ENCODE measurements around the gene FRMD4A.

The FRMD4A gene

DNA sequence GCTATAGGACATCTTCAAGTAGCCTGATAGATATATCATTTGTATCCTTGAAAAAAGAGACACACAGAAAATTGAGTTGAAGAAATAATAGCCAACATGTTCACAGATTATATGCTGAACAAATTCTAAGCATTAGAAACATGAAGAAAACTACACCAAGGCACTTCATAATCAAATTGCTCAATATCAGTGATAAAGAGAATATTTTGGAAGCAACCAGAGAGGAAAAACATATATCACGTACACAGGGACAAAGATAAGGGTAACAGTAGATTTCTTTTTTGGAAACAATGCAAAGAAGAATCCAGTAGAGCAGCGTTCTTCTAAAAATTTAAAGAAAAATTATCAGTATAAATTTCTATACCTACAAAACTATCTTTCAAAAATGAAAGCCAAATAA, 6.0 kb upstream of the FRMD4A start:
- no peak for DNase-seq

DNA sequence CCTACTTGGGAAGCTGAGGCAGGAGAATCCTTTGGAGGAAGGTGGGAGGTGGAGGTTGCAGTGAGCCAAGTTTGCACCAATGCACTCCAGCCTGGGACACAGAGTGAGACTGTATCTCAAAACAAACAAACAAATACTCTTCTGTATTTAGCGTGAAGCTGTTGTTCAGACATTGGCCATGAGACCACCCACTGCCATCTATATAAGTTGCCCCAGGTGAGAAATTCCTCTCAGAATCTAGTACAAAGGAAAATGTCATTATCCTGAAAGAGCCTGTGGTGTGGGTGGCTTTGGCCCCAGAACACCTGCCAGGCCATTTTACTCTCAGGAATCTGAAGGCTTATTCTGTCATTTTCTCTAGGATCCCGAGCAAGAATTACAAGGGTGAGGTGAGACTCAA, 4.0 kb upstream of the FRMD4A start:
- no peak for DNase-seq

DNA sequence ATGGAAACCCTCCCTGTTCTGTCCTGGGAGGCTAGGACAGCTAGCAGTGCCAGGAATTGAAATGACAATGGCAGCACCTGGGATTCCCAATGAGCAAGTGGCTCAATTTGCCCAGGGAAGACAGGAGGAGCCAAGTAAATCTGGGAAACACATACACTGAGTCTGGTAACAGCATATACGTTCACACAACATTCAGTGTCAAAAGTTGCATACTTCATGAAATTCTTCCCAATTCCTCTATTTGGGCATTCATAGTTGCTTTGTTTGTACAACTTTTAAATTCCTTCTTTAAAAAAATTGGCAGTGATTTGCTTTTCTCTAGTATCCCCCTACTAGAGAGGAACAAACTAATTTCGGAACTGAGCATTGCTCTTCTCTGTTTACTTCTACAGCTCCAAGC, 2.9 kb upstream of the FRMD4A start:
- DNase-seq, result no peak

DNA sequence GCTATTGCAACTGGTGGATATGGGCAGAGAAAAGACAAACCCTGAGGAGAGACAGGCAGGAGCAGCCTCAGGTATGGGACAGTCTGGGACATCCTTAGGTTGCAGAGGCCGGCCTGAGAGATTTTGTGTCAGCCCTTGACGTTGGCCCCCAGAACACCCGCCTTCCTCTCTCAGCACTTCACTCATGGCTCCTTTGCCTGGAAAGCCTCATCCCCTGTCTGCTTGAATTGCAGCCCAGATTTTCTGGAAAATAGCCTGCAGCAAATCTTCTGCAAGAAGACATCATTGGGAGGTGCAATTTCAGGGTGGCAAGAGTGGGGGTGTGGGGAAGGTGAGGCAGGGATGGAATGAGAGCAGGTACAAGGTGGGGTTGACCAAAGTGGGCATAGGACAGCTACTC, 2.2 kb upstream of the FRMD4A start:
- DNase-seq, result no peak

- no peak for DNase-seq
Measured at GRCh38 chr10:14329746-14330173, 964 bp downstream of the FRMD4A start.

GRCh38 chr10:14328881-14329672, 1.6 kb downstream of the FRMD4A start:
- DNase-seq, result no peak

- DNase-seq, result no peak
Measured at GRCh38 chr10:14327527-14327926, 3.2 kb downstream of the FRMD4A start.

DNA sequence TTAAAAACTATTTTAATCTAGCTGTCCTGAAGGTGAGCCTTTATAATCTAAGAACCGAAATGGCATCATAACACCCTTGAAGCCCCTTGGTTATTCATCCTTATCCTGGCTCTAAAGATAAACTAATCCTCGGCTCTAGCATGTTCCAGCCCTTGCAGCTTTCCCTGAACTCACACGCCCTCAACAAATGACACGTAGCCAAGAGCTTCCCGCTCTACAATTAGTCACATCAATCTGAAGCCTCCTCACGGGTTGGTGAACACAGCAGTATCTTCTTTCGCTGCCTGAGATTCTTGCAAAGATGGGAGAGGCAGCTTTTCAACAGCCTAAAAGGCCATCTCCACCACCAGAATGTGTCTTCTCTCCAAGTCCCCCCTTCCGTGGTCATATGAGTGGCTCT, 4.1 kb downstream of the FRMD4A start:
- no peak for DNase-seq

- no peak for DNase-seq
Measured at GRCh38 chr10:14325325-14325955, 5.3 kb downstream of the FRMD4A start.

DNA sequence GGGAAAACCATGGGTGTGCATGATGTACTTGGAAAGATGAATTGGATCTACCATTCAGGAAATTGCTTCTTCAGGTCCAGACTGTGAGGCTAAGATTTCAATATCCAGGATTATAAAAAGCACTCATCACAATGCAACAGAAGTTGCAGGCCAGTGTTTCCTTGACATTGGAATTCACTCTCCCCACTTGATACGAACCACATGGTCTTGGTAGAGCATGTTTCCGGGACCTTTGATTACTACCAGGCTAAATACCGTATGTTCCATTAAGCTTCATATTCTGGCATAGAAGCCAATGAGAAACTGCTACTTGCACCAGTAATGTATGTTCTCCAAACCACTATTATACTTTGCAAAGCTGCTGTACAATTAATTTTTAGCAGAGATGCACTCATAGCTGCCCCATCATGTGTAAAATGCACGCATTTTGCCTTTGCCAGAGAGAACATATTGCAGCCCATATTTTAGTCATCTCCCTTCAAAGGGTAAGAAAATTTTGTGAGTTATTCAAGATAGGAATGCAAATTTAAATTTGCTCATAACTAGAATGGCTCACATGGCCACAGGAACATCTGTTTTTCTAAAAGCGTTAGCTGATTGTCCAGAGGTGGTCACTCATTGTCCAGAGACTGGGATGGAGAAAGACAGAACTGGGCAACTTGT, 8.1 kb downstream of the FRMD4A start:
- no peak for DNase-seq

DNA sequence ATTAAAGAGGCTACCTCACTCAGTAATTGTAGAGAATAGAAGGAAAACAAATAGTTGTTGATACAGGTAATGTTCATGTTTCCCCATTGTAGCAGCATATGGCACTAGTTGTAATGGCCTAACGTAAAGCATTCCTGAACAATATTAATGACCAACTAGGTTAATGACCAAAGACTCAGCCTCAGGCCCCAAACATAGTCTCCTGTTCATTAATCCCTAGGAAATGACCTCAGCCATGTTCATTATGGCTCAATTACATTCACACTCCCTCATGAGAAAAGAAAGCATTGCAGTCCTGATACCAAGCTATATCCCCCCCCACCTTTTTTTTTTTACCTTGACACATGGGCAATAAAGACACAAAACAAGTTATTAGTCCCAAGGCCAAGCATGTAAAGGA, 12.7 kb downstream of the FRMD4A start:
- DNase-seq, result no peak

DNA sequence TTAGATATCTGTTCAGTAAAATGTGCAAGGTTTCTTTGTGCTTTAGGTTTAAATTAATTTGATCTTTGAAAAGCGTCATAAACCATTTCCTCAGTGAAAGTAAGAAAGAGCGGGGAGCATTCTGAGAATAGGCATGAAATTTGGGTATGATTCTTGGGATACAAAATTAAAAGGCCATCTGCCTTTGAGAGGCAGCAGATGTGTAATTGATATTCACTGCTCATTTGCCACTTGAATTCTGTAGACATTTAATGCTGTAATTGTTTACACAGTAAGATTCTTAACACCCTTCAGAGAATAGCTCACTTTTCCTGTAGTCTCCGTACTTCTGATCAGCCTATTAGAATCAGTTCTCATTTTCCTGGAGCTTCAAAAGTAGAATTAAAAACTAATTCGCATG, 18.7 kb downstream of the FRMD4A start:
- DNase-seq, result no peak

- DNase-seq, result no peak
Measured at GRCh38 chr10:14311206-14311957, 19.3 kb downstream of the FRMD4A start.

DNA sequence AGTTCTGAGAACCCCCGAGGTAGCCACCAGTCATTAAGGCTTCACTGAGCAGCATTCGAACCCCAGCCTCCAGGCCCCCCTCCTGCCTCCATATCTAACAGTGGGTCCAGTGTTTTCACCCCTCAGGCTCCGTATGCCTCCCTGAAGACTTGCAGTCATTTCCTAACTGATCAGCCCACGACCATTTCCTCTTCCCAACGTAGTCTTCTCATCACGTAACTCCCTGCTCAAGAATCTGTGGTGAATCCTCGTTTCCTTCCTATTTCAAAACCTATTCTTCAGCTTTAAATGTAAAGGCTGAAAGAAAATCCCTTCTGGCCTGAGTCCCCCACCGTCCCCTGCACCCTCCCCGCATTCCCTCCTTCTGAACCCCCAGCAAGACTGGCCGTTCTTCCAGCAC, 21.1 kb downstream of the FRMD4A start:
- no peak for DNase-seq

DNA sequence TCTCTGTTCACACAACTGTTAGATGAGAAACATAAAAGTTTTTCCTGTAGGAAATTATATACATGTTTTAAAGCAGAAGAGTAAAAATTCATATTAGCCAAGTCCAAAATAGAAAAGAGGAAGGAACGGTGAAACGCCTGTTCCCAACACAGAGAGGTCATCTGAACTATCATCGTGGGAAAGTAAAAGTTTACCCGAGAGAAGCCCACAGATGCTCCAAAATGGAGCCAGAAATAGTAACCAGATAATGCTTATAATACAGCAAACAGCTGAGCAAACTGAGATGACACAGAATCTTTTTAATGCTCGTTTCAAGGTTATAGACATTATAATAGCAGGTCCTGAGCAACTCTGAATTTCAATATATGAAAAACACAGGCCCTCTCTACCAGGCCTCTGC, 24.5 kb downstream of the FRMD4A start:
- no peak for DNase-seq

DNA sequence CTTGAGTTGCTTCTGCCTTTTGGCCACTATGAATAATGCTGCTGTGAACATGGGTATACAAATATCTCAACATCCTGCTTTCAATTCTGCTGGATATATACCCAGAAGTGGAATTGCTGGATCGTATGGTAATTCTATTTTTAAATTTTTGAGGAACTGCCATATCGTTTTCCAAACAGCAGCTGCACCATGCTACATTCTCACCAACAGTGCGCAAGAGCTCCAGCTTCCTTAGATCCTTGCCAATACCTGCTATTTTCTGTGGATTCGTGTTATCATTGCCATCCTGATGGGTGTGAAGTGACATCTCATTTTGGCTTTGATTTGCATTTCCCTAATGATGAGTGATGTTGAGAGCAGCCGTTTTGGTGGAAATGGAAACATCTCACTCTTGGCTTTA, 26.7 kb downstream of the FRMD4A start:
- DNase-seq, result no peak

- no peak for DNase-seq
Measured at GRCh38 chr10:14302035-14302434, 28.7 kb downstream of the FRMD4A start.

GRCh38 chr10:14299556-14299955, 31.2 kb downstream of the FRMD4A start:
- no peak for DNase-seq

DNA sequence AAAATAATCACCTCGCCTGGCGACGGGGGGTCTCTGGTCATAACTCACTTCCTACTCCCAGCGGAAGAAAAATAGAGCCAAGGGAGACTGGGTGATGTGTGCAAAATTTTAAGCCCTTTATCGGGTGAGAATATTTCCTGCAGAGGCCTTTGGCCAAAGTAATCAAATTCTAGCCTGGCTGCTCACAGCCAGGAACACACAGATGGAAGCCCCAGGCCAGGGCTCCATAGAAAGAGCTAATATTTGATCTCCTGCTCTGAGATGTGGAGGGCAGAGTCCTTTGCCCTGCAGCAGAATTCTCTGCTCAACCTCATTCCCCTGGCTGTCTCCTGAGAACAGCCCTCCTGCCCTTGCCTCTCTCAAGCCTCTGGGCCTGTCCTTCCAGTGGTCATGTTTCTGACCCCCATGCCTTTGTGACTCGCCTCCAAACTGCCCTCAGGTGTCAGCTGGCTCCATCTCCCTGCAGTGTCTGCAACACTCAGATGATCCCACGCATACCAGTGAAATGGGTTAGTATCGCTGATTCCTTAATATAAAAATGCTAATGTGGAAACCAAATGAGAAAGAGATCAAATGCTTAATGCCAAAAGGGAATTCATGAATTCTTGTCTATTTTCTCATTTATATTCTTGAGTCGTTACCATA, 34.5 kb downstream of the FRMD4A start:
- no peak for DNase-seq

- no peak for DNase-seq
Measured at GRCh38 chr10:14294347-14295059, 36.2 kb downstream of the FRMD4A start.

DNA sequence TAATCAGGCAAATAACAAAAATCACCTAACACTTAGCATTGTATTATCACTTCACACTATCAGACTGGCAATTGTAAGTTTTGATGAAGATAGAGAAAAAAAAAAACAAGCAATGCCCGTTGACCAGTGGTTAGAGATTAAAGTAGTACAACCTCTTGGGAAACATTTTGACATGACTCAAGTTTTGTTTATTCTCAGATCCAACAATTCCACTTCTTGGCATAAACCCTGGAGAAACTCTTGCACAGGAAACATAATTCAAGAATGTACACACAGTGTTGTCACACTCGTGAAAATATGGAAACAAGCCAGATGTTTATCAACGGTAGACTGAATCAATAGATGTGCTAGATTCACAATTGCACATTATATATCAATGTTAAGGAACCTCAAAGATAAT, 37.2 kb downstream of the FRMD4A start:
- DNase-seq, result no peak

DNA sequence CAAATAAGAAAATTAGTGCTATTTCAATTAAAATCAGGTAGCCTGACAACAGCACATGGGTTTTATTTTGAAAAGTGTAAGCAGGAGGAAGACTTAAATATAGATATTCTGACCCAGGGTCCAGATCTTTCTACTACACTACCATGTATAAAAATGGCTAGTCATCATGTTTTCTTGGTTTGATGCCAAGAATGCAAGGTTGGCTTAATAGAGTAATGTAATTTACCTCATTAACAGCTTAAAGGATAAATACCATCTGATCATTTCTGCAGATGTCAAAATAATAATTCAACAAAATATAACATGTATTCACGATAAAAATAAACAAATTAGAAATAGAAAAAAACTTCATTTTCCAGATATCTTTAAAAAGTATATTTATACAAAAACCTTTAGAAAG, 39.4 kb downstream of the FRMD4A start:
- no peak for DNase-seq
